HEK293T (cell line): ENCODE data around the gene SMAD6.

ENCODE experiments used
- CTCF ChIA-PET: fragments of 350-600 bp; formaldehyde crosslinking; extraction: SDS; loops from one replicate; lab custom pipeline; 2021; ENCODE audit warnings: antibody characterized with exemption, inconsistent platforms; lab: Yijun Ruan, JAX
- POLR2A ChIA-PET: fragments of 350-600 bp; formaldehyde crosslinking; extraction: SDS; loops from one replicate; lab custom pipeline; 2020; ENCODE audit warnings: antibody characterized with exemption, inconsistent platforms; lab: Yijun Ruan, JAX
- DNase-seq: peaks from one replicate; pipeline ENCODE4 v3.0.0; 2012; ENCODE audit warnings: mixed read lengths; ENCODE audit errors: extremely low spot score
- ARNT ChIP-seq: fragments of 450-650 bp; IDR thresholded peaks from 2 replicates; pipeline ENCODE4 v1.6.1; 2017; ENCODE audit warnings: mild to moderate bottlenecking
- BHLHE40 ChIP-seq: fragments of 450-650 bp; IDR thresholded peaks from 2 replicates; pipeline ENCODE4 v1.6.1; 2016; ENCODE audit warnings: mild to moderate bottlenecking, moderate library complexity, borderline replicate concordance
- CTBP1 ChIP-seq: fragments of 450-650 bp; IDR thresholded peaks from 2 replicates; pipeline ENCODE4 v1.6.1; 2016; ENCODE audit warnings: borderline replicate concordance
- ELF4 ChIP-seq: fragments of 450-650 bp; IDR thresholded peaks from 2 replicates; pipeline ENCODE4 v1.6.1; 2017; ENCODE audit warnings: antibody characterized with exemption
- FOXA1 ChIP-seq: fragments of 450-650 bp; IDR thresholded peaks from 2 replicates; pipeline ENCODE4 v1.6.1; 2016; ENCODE audit warnings: mild to moderate bottlenecking
- FOXK2 ChIP-seq: fragments of 450-650 bp; IDR thresholded peaks from 2 replicates; pipeline ENCODE4 v1.6.1; 2016; ENCODE audit warnings: mild to moderate bottlenecking
- FOXM1 ChIP-seq: fragments of 450-650 bp; IDR thresholded peaks from 2 replicates; pipeline ENCODE4 v1.6.1; 2017; ENCODE audit warnings: mild to moderate bottlenecking, borderline replicate concordance
- HDGF ChIP-seq: fragments of 450-650 bp; IDR thresholded peaks from 2 replicates; pipeline ENCODE4 v1.6.1; 2017; ENCODE audit warnings: antibody characterized with exemption, borderline replicate concordance
- L3MBTL2 ChIP-seq: fragments of 450-650 bp; conservative IDR thresholded peaks from 2 replicates; pipeline ENCODE4 v1.6.1; 2016; ENCODE audit warnings: mild to moderate bottlenecking
- LEF1 ChIP-seq: fragments of 450-650 bp; IDR thresholded peaks from 2 replicates; pipeline ENCODE4 v1.6.1; 2017; ENCODE audit warnings: mild to moderate bottlenecking, borderline replicate concordance
- NFRKB ChIP-seq: fragments of 450-650 bp; IDR thresholded peaks from 2 replicates; pipeline ENCODE4 v1.6.1; 2016; ENCODE audit warnings: mild to moderate bottlenecking, moderate library complexity
- SP1 ChIP-seq: fragments of 450-650 bp; IDR thresholded peaks from 2 replicates; pipeline ENCODE4 v1.6.1; 2017
- SUZ12 ChIP-seq: fragments of 450-650 bp; IDR thresholded peaks from 2 replicates; pipeline ENCODE4 v1.6.1; 2016; ENCODE audit warnings: mild to moderate bottlenecking
- TARDBP ChIP-seq: fragments of 450-650 bp; IDR thresholded peaks from 2 replicates; pipeline ENCODE4 v1.6.1; 2016
- ZNF384 ChIP-seq: fragments of 450-650 bp; IDR thresholded peaks from 2 replicates; pipeline ENCODE4 v1.6.1; 2016
- TF ChIP-seq, protein P1 (sequence below): fragments of 450-650 bp; IDR thresholded peaks from 2 replicates; pipeline ENCODE4 v1.6.1; 2016

Gene SMAD6

DNA sequence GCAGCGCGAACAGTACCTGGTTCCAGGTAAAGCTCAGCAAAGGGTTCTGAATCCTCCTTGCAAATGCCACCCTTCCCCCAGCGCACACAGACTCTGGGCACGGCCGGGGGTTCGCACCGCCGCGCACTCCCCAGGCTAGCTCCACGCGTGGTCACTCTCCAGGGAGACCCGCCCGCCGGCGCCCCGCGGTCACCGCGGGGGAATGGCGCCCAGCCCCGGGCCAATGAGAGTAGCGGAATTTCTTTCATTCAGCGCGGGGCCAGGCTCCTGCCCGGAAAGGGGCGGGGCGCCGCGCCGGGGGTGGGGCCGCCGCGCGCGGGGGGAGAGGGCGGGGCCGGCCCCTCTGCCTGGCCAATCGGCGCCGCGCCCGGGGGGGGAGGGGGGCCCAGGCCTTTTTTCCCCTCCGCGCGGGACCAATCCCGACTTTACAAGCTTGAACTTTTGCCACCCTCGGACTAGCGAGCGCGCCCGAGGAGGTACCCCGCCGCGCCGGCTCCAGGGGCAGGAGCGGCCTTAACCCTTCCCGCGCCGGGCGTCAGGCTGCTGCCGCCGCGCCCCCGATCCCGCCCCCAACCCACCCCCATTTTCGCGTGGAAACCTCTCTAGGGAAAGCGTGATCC, 1.1 kb upstream of the SMAD6 start:
- DNase-seq, result peak; percentile 93
- POLR2A ChIA-PET, result interaction anchor here (0.6 to 4.9 kb wide), 19 partner anchors 8 to 152 kb away, joined by 3 to 31 read pairs (median 3); no protein-coding TSS in a partner anchor
- CTCF ChIA-PET, result interaction anchor here (0.5 to 3.9 kb wide), 7 partner anchors 9 to 151 kb away, joined by 3 to 17 read pairs (median 4); no protein-coding TSS in a partner anchor
- no peak for TF ChIP-seq ZNF384
- TF ChIP-seq CTBP1, result 0 out of 2 replicates have a peak, but pooled peaks have one; percentile 47
- no peak for TF ChIP-seq FOXK2
- peak; percentile 91; the same call in 1 of the 2 replicates for TF ChIP-seq FOXM1
- peak; percentile 82 for TF ChIP-seq L3MBTL2

- TF ChIP-seq ELF4 (no peak), FOXM1 (no peak), NFRKB (no peak), BHLHE40 (no peak), ARNT (no peak), CTBP1 (no peak), FOXK2 (no peak), FOXA1 (no peak), SP1 (no peak), LEF1 (no peak), L3MBTL2 (no peak), ZNF384 (no peak)
- TF ChIP-seq, protein P1, sequence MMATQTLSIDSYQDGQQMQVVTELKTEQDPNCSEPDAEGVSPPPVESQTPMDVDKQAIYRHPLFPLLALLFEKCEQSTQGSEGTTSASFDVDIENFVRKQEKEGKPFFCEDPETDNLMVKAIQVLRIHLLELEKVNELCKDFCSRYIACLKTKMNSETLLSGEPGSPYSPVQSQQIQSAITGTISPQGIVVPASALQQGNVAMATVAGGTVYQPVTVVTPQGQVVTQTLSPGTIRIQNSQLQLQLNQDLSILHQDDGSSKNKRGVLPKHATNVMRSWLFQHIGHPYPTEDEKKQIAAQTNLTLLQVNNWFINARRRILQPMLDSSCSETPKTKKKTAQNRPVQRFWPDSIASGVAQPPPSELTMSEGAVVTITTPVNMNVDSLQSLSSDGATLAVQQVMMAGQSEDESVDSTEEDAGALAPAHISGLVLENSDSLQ, result no peak
- ChIA-PET POLR2A (interaction anchor here (0.8 to 4.9 kb wide), 22 partner anchors 10 to 819 kb away, joined by 3 to 31 read pairs (median 3); no protein-coding TSS in a partner anchor), CTCF (interaction anchor here (0.5 to 3.9 kb wide), 5 partner anchors 15 to 150 kb away, joined by 3 to 17 read pairs (median 4); no protein-coding TSS in a partner anchor)
- DNase-seq, result peak; percentile 61
Observed at GRCh38 chr15:66701422-66702034, 508 bp upstream of the SMAD6 start.

DNA sequence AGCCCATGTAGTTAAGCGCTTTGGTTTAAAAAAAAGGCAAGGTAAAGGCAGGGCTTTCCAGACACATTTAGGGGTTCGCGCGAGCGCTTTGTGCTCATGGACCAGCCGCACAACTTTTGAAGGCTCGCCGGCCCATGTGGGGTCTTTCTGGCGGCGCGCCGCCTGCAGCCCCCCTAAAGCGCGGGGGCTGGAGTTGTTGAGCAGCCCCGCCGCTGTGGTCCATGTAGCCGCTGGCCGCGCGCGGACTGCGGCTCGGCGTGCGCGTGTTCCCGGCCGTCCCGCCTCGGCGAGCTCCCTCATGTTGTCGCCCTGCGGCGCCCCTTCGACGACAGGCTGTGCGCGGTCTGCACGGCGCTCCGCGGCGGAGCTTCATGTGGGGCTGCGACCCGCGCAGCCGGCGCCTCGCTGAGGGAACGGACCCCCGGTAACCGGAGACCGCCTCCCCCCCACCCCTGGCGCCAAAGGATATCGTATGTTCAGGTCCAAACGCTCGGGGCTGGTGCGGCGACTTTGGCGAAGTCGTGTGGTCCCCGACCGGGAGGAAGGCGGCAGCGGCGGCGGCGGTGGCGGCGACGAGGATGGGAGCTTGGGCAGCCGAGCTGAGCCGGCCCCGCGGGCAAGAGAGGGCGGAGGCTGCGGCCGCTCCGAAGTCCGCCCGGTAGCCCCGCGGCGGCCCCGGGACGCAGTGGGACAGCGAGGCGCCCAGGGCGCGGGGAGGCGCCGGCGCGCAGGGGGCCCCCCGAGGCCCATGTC, 927 bp downstream of the SMAD6 start:
- ChIA-PET POLR2A (interaction anchor here (0.6 to 4.9 kb wide), 14 partner anchors 9 to 817 kb away, joined by 3 to 31 read pairs (median 4); no protein-coding TSS in a partner anchor), CTCF (interaction anchor here (0.7 to 3.9 kb wide), 5 partner anchors 60 to 442 kb away, joined by 3 to 17 read pairs (median 3); no protein-coding TSS in a partner anchor)
- DNase-seq, result no peak
- TF ChIP-seq FOXM1, result no peak; the same call in 1 of the 2 replicates
- TF ChIP-seq L3MBTL2, result peak; percentile 76

DNA sequence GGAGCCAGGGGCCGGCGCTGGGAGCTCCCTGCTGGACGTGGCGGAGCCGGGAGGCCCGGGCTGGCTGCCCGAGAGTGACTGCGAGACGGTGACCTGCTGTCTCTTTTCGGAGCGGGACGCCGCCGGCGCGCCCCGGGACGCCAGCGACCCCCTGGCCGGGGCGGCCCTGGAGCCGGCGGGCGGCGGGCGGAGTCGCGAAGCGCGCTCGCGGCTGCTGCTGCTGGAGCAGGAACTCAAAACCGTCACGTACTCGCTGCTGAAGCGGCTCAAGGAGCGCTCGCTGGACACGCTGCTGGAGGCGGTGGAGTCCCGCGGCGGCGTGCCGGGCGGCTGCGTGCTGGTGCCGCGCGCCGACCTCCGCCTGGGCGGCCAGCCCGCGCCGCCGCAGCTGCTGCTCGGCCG, 1.5 kb downstream of the SMAD6 start:
- CTCF ChIA-PET, result interaction anchor here (0.7 to 3.9 kb wide), 3 partner anchors 85 to 442 kb away, joined by 3 to 17 read pairs (median 3); no protein-coding TSS in a partner anchor
- POLR2A ChIA-PET, result interaction anchor here (1.2 to 4.9 kb wide), 6 partner anchors 20 to 149 kb away, joined by 3 to 31 read pairs (median 6); no protein-coding TSS in a partner anchor
- DNase-seq, result no peak
- TF ChIP-seq FOXM1 (0 out of 2 replicates have a peak, but pooled peaks have one; percentile 40), ARNT (no peak)

GRCh38 chr15:66704019-66704802, 2.2 kb downstream of the SMAD6 start:
- no peak for DNase-seq
- TF ChIP-seq TARDBP, result no peak
- TF ChIP-seq FOXA1, result no peak
- TF ChIP-seq ARNT, result no peak
- no peak for TF ChIP-seq CTBP1
- no peak for TF ChIP-seq ZNF384
- TF ChIP-seq SUZ12, result no peak
- no peak for TF ChIP-seq ELF4
- TF ChIP-seq HDGF, result no peak
- TF ChIP-seq, protein P1, result no peak
- no peak for TF ChIP-seq L3MBTL2
- no peak for TF ChIP-seq LEF1
- POLR2A ChIA-PET, result interaction anchor here (1.2 to 4.9 kb wide), 4 partner anchors 24 to 148 kb away, joined by 3 to 31 read pairs (median 6); no protein-coding TSS in a partner anchor
- CTCF ChIA-PET, result interaction anchor here (1.7 to 4.1 kb wide), 4 partner anchors 86 to 147 kb away, joined by 3 to 28 read pairs (median 10); no protein-coding TSS in a partner anchor

DNA sequence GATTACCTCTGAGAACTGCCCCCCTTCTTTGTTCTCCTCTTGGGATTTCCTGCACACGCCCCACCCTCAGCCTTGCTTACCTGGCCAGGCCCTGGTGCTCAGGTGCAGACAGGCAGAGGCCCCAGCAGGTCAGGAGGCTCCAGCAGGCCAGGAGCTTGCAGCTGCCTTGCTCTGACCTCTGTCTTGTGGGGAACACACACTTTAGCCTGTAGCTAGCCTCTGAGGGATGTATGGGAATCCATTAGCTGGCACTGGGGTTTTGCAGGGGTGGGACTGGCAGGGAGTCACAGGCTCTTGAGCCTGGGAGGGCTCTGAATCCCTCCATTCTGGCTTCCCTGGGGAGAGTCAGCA, 2.7 kb downstream of the SMAD6 start:
- TF ChIP-seq LEF1, result no peak
- no peak for TF ChIP-seq NFRKB
- TF ChIP-seq ZNF384, result no peak
- TF ChIP-seq CTBP1, result no peak
- TF ChIP-seq ELF4, result no peak
- no peak for TF ChIP-seq ARNT
- TF ChIP-seq, protein P1, result no peak
- TF ChIP-seq TARDBP, result no peak
- TF ChIP-seq FOXA1, result no peak
- TF ChIP-seq SP1, result no peak
- TF ChIP-seq SUZ12, result no peak
- no peak for TF ChIP-seq FOXM1
- TF ChIP-seq L3MBTL2, result no peak
- no peak for TF ChIP-seq BHLHE40
- no peak for TF ChIP-seq FOXK2
- POLR2A ChIA-PET, result interaction anchor here (1.5 to 4.9 kb wide), 2 partner anchors 67 to 148 kb away, joined by 5 to 31 read pairs; no protein-coding TSS in a partner anchor
- DNase-seq, result no peak
- CTCF ChIA-PET, result interaction anchor here (0.6 to 4.1 kb wide), 4 partner anchors 101 to 434 kb away, joined by 3 to 28 read pairs (median 4); no protein-coding TSS in a partner anchor
